SK-N-SH (cell line): ENCODE results near the gene ASCL2. TPM values are rescaled to one million over a fixed set of nuclear protein-coding genes. Genes with fewer than 3 reads are reported as not detected.
"Not testable (repeated sequence)": the region's sequence is repeated elsewhere in the genome, so short reads cannot be mapped to it uniquely, and the experiment has no call there.

Experiments
- CTCF ChIA-PET: fragments of 300-600, 350-600 bp; formaldehyde crosslinking; extraction: SDS; loops from one replicate; lab custom pipeline; 2021; lab: Yijun Ruan, JAX
- POLR2A ChIA-PET: fragments of 350-600 bp; sonication (Branson Sonifier 250); formaldehyde crosslinking; extraction: SDS; loops from one replicate; lab custom pipeline; 2020; ENCODE audit warnings: antibody characterized with exemption, inconsistent platforms; lab: Yijun Ruan, JAX
- DNase-seq: peaks from one replicate; pipeline ENCODE4 v3.0.0; 2012
- H2AFZ ChIP-seq: fragments of 200-600 bp; sonication (generic); 2 replicates; pipeline ENCODE4 v1.8.1; 2016; ENCODE audit warnings: antibody characterized with exemption, mild to moderate bottlenecking, low read depth
- H3F3A ChIP-seq: fragments of 200-600 bp; sonication (generic); replicated peaks from 2 replicates; pipeline ENCODE3; 2016; ENCODE audit warnings: antibody characterized with exemption, mild to moderate bottlenecking; ENCODE audit not compliant: insufficient read depth
- H3K27ac ChIP-seq, 2 experiments: fragments of 200-500 bp in 1 of 2; fragments of 200-600 bp in 1 of 2; sonication (Bioruptor generic) in 1 of 2; sonication (generic), shearing (Covaris generic) in 1 of 2; 2 replicates each; pipeline versions ENCODE4 v1.5.1 to v1.6.1; 2014 to 2016; ENCODE audit warnings: low read depth in 2 of 2, inconsistent platforms in 1 of 2, low read length in 1 of 2, mild to moderate bottlenecking in 1 of 2, mixed read lengths in 1 of 2
- H3K27me3 ChIP-seq: fragments of 200-600 bp; sonication (generic), shearing (Covaris generic); 2 replicates; pipeline ENCODE4 v1.6.1; 2016; ENCODE audit warnings: mixed run types; ENCODE audit not compliant: insufficient read depth
- H3K36me3 ChIP-seq, 2 experiments: fragments of 200-500 bp in 1 of 2; fragments of 200-600 bp in 1 of 2; sonication (Bioruptor generic) in 1 of 2; sonication (generic) in 1 of 2; replicated peaks in 1 of 2; 2 replicates each; pipeline versions ENCODE3 to v1.5.1; 2014 to 2016; ENCODE audit warnings: low read length in 1 of 2, mild to moderate bottlenecking in 1 of 2; ENCODE audit not compliant: insufficient read depth in 2 of 2, control insufficient read depth in 1 of 2
- H3K4me1 ChIP-seq, 2 experiments: fragments of 200-500 bp in 1 of 2; fragments of 200-600 bp in 1 of 2; sonication (Bioruptor generic) in 1 of 2; sonication (generic), shearing (Covaris generic) in 1 of 2; 2 replicates each; pipeline versions ENCODE4 v1.5.1 to v1.6.1; 2014 to 2016; ENCODE audit warnings: low read depth in 1 of 2, low read length in 1 of 2, mixed run types in 1 of 2; ENCODE audit not compliant: insufficient read depth in 2 of 2, control insufficient read depth in 1 of 2
- H3K4me2 ChIP-seq: fragments of 200-600 bp; sonication (generic), shearing (Covaris generic); 2 replicates; pipeline ENCODE4 v1.6.1; 2017; ENCODE audit warnings: mixed run types
- H3K4me3 ChIP-seq, 2 experiments: fragments of 200-500 bp in 1 of 2; fragments of 200-600 bp in 1 of 2; sonication (Bioruptor generic) in 1 of 2; sonication (generic), shearing (Covaris generic) in 1 of 2; 2 replicates each; pipeline versions ENCODE4 v1.5.1 to v1.8.1; 2014 to 2016; ENCODE audit warnings: low read depth in 2 of 2, inconsistent platforms in 1 of 2, low read length in 1 of 2, mild to moderate bottlenecking in 1 of 2, mixed read lengths in 1 of 2, moderate library complexity in 1 of 2
- H3K79me2 ChIP-seq: fragments of 200-600 bp; sonication (generic); 2 replicates; pipeline ENCODE4 v1.8.1; 2017; ENCODE audit warnings: mild to moderate bottlenecking; ENCODE audit not compliant: insufficient read depth
- H3K9ac ChIP-seq: fragments of 200-600 bp; sonication (generic); 2 replicates; pipeline ENCODE4 v1.6.1; 2017; ENCODE audit warnings: mixed run types
- H3K9me2 ChIP-seq: fragments of 200-600 bp; sonication (generic); 2 replicates; pipeline ENCODE4 v1.6.1; 2017; ENCODE audit warnings: mixed run types
- H3K9me3 ChIP-seq: fragments of 200-600 bp; sonication (generic); 2 replicates; pipeline ENCODE4 v1.6.1; 2017; ENCODE audit warnings: mixed run types, mild to moderate bottlenecking, moderate library complexity
- H4K20me1 ChIP-seq: fragments of 200-600 bp; sonication (generic); 2 replicates; pipeline ENCODE4 v1.6.1; 2017; ENCODE audit warnings: mild to moderate bottlenecking, mixed run types; ENCODE audit not compliant: insufficient read depth
- GATA2 ChIP-seq: sonication (generic); formaldehyde crosslinking; IDR thresholded peaks from 2 replicates; pipeline ENCODE4 v1.5.0; 2020; ENCODE audit warnings: mild to moderate bottlenecking, missing genetic modification reagents
- JUND ChIP-seq: IDR thresholded peaks from 2 replicates; pipeline ENCODE4 v1.4.0; 2012
- MXI1 ChIP-seq: IDR thresholded peaks from 2 replicates; pipeline ENCODE4 v1.6.1; 2012; ENCODE audit warnings: mild to moderate bottlenecking, low read depth, low read length, improper control_type of control experiment
- NFIC ChIP-seq: IDR thresholded peaks from 2 replicates; pipeline ENCODE4 v1.4.0; 2012; ENCODE audit warnings: borderline replicate concordance
- RFX5 ChIP-seq: IDR thresholded peaks from 2 replicates; pipeline ENCODE4 v1.6.1; 2012; ENCODE audit warnings: mild to moderate bottlenecking, improper control_type of control experiment, low read length
- SIN3A ChIP-seq: IDR thresholded peaks from 2 replicates; pipeline ENCODE4 v1.6.1; 2012; ENCODE audit warnings: low read depth, mild to moderate bottlenecking, low read length, moderate library complexity, borderline replicate concordance
- SMC3 ChIP-seq: IDR thresholded peaks from 2 replicates; pipeline ENCODE4 v1.6.1; 2012; ENCODE audit warnings: low read depth, low read length, improper control_type of control experiment
- TAF1 ChIP-seq: IDR thresholded peaks from 2 replicates; pipeline ENCODE4 v1.6.1; 2012; ENCODE audit warnings: low read depth, mild to moderate bottlenecking, low read length, moderate library complexity, borderline replicate concordance
- TCF12 ChIP-seq: IDR thresholded peaks from 2 replicates; pipeline ENCODE4 v1.4.0; 2012
- WGBS: methylation state at CpG from one replicate; pipeline ENCODE4 v1.1.6; 2017; ENCODE audit warnings: low lambda C conversion rate; 5-methylcytosine and 5-hydroxymethylcytosine counted together
- polyA plus RNA-seq, 3 experiments: library from polyadenylated mRNA; depleted of rRNA; stranded (reverse); fragments of >200 nt; gene quantifications; 2 replicates each; pipeline ENCODE4 v1.2.3, GENCODE V29; 2012
- TF ChIP-seq, protein P1 (sequence below): IDR thresholded peaks from 2 replicates; pipeline ENCODE4; 2012
- TF ChIP-seq, protein P2 (sequence below): IDR thresholded peaks from 2 replicates; pipeline ENCODE4 v1.4.0; 2012; ENCODE audit warnings: low read depth

Gene ASCL2
- polyA plus RNA-seq, 1 of the 3 experiments (the other 2 are of a cell fraction), result not detected

DNA sequence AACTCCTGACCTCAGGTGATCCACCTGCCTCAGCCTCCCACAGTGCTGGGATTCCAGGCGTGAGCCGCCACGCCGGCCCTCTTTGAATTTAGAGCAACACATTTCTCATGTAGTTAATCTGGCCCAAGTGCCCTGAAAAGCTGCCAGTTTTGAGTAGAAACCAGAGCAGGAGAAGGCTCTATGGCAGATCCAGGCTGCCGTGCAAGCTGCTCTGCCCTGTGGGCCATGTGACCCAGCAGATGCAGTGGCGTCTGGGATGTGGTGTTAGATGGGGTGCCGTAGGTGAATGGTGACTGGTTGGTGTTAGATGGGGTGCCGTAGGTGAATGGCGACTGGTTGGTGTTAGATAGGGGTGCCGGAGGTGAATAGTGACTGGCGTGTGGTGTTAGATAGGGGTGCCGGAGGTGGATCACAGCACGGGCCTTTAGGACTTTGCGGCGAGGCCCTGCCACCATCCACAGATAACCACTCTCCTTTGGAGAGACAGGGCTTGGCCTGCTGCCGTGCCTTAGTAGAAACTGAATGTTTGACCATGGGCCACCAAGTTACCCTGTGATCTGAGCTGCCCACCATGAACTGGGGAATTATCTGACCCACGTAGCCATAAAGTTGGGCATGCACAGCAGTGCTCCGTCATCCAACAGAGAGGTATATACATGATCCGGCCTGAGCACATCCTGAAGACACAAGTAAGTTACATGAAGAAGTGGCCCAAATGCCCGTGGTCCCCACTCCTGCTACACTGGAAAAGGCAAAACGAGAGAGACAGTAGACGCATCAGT, 32.7 kb downstream of the ASCL2 start (continued):
- no peak for TF ChIP-seq RFX5
- TF ChIP-seq JUND, result no peak
- TF ChIP-seq, protein P1, sequence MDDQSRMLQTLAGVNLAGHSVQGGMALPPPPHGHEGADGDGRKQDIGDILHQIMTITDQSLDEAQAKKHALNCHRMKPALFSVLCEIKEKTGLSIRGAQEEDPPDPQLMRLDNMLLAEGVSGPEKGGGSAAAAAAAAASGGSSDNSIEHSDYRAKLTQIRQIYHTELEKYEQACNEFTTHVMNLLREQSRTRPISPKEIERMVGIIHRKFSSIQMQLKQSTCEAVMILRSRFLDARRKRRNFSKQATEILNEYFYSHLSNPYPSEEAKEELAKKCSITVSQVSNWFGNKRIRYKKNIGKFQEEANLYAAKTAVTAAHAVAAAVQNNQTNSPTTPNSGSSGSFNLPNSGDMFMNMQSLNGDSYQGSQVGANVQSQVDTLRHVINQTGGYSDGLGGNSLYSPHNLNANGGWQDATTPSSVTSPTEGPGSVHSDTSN, result no peak
- TF ChIP-seq MXI1, result no peak
- no peak for TF ChIP-seq TCF12
- TF ChIP-seq GATA2 (CRISPR knock-in tag), result no peak
- TF ChIP-seq, protein P2, sequence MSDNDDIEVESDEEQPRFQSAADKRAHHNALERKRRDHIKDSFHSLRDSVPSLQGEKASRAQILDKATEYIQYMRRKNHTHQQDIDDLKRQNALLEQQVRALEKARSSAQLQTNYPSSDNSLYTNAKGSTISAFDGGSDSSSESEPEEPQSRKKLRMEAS, result no peak
- no peak for TF ChIP-seq SIN3A
- TF ChIP-seq NFIC, result no peak
- TF ChIP-seq TAF1, result no peak

- CTCF ChIA-PET, H3K9me3 ChIP-seq, H4K20me1 ChIP-seq, H3K27ac ChIP-seq, H3K79me2 ChIP-seq, H3K27me3 ChIP-seq, H3K4me2 ChIP-seq, H2AFZ ChIP-seq, H3K9ac ChIP-seq, H3K9me2 ChIP-seq, H3K4me1 ChIP-seq, H3F3A ChIP-seq, DNase-seq, POLR2A ChIA-PET, H3K4me3 ChIP-seq, H3K36me3 ChIP-seq: not testable (repeated sequence)
- 54% methylated on average over 13 of the region's 23 CpGs for WGBS
Measured at GRCh38 chr11:2236381-2237134, 33.8 kb downstream of the ASCL2 start.

DNA sequence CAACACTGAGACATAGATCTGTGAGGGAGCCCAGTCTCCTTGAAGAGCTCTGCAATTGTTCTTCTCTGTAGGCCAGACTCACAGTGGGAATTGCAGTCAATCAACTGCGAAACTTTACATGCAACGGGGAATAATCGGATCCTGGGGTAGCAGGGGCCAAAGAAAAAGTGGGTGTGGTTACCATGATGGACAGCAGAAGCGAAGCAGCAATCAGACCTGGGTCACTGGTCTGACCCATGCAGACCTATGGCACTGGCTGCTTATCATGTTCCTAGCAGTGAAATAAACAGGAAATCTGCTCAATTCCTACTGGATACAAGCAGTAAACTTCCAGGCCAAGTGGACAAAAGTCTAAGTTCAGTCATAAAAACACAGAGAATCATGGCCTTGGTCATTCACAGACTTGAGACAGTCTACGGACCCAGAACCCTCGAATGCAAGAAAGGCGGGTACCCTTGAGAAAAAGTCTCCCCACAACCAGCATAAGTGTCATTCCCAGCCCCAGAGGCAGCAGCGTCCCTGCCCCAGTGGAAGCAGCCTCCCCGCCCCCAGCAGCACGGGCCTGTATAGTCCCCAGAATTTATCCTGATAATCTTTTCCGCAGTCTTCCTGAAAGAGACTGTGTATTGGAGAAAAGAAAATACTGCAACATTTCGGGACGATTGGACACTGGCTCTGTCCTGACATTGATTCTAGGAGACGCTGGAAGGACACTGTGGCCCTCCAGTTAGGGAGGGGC, 34.6 kb downstream of the ASCL2 start:
- Histone ChIP-seq H3K9me3 (no peaks in the 10 kb centered on the region), H2AFZ (no peak overlapping the region), H3K36me3 (no peaks in the 10 kb centered on the region), H3K9me2 (no peaks in the 10 kb centered on the region), H3K4me3 (no peak overlapping the region), H3K79me2 (no peaks in the 10 kb centered on the region), H3F3A (no peaks in the 10 kb centered on the region), H3K4me2 (no peak overlapping the region), H3K9ac (no peak overlapping the region), H4K20me1 (no peaks in the 10 kb centered on the region), H3K27ac (no peak overlapping the region), H3K4me1 (no peaks in the 10 kb centered on the region), H3K27me3 (no peaks in the 10 kb centered on the region)
- 57% methylated on average over 14 of the region's 14 CpGs for WGBS
- DNase-seq, result no peak
- TF ChIP-seq SMC3, result no peak
- ChIA-PET POLR2A (no interaction called here), CTCF (no interaction called here)
